GM12892 (cell line): ENCODE measurements around the gene PSMF1.

Experiments
- POLR2A ChIP-seq: IDR thresholded peaks from 2 replicates; pipeline ENCODE4 v1.6.1; 2011; ENCODE audit warnings: low read depth, low read length, control low read depth
- TAF1 ChIP-seq: IDR thresholded peaks from 2 replicates; pipeline ENCODE4 v1.6.1; 2011; ENCODE audit warnings: low read depth, mild to moderate bottlenecking, control low read depth, low read length, borderline replicate concordance

DNA sequence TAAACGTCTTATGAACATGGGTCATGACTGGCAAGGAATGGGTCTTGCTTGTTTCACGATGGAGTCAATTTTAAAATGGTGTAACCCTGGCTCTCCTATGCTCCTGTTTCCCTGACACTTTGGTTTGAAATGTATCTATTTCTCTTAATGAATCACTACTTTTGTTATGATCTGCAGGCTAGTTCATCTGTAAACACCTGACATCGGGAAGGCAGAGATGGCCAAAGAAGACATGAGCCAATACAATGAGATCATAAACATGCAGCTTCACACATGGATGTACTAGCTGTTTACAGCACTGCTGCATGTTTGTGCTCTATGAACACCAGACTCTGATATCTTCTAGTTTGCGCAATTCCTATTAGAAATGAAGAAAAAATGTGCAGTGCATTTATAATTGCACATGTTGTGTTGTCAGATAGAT lies 96.4 kb downstream of the PSMF1 start:
- TF ChIP-seq TAF1 = no peak
- no peak for TF ChIP-seq POLR2A
